DND-41 (cell line): ENCODE data around the gene ARL6IP1.

Experiments used
- ATAC-seq: fragments of 200-7000 bp; cut with Tn5 transposase; 3 replicates; pipeline ENCODE4 v1.9.1; 2021; ENCODE audit warnings: low read depth; ENCODE audit not compliant: insufficient read depth
- DNase-seq: peaks from one replicate; pipeline ENCODE4 v3.0.0-alpha.2; 2020
- H2AFZ ChIP-seq: 2 replicates; pipeline ENCODE4 v1.6.0; 2012; ENCODE audit warnings: low read depth, low read length
- H3K27ac ChIP-seq: 2 replicates; pipeline ENCODE4 v1.5.1; 2012; ENCODE audit warnings: low read length, inconsistent platforms
- H3K27me3 ChIP-seq: fragments of 200-600 bp; sonication (generic); 2 replicates; pipeline ENCODE4 v1.6.0; 2012; ENCODE audit warnings: low read length, mild to moderate bottlenecking, inconsistent platforms; ENCODE audit not compliant: insufficient read depth, poor library complexity
- H3K36me3 ChIP-seq: 2 replicates; pipeline ENCODE4 v1.5.1; 2012; ENCODE audit warnings: low read length, inconsistent platforms; ENCODE audit not compliant: insufficient read depth
- H3K4me1 ChIP-seq: 2 replicates; pipeline ENCODE4 v1.5.1; 2012; ENCODE audit warnings: mild to moderate bottlenecking, low read length; ENCODE audit not compliant: insufficient read depth
- H3K4me2 ChIP-seq: 2 replicates; pipeline ENCODE4 v1.6.0; 2012; ENCODE audit warnings: mild to moderate bottlenecking, moderate library complexity, low read length, inconsistent platforms; ENCODE audit not compliant: insufficient read depth
- H3K4me3 ChIP-seq, 2 experiments: fragments of 200-600 bp in 1 of 2; shearing (Covaris generic) in 1 of 2; 2 replicates each; pipeline ENCODE4 v1.5.1; 2012 to 2016; ENCODE audit warnings: inconsistent platforms in 2 of 2, low read length in 2 of 2, mild to moderate bottlenecking in 2 of 2, low read depth in 1 of 2, moderate library complexity in 1 of 2
- H3K79me2 ChIP-seq: 2 replicates; pipeline ENCODE4 v1.6.0; 2012; ENCODE audit warnings: low read length, inconsistent platforms; ENCODE audit not compliant: insufficient read depth
- H3K9ac ChIP-seq: 2 replicates; pipeline ENCODE4 v1.6.0; 2012; ENCODE audit warnings: low read depth, mild to moderate bottlenecking, inconsistent platforms, low read length, moderate library complexity
- H3K9me3 ChIP-seq: 2 replicates; pipeline ENCODE4 v1.5.1; 2012; ENCODE audit warnings: low read length, moderate library complexity, mild to moderate bottlenecking, inconsistent platforms; ENCODE audit not compliant: insufficient read depth, severe bottlenecking
- H4K20me1 ChIP-seq: 2 replicates; pipeline ENCODE4 v1.6.0; 2012; ENCODE audit warnings: low read length; ENCODE audit not compliant: insufficient read depth
- EZH2 ChIP-seq: IDR thresholded peaks from 3 replicates; pipeline ENCODE4 v1.6.1; 2012; ENCODE audit warnings: borderline replicate concordance, low read depth, mild to moderate bottlenecking, moderate library complexity, low read length, inconsistent platforms; ENCODE audit not compliant: severe bottlenecking
- TF ChIP-seq, protein P1 (sequence below): IDR thresholded peaks from 2 replicates; pipeline ENCODE4 v1.5.1; 2012; ENCODE audit warnings: borderline replicate concordance, low read length, moderate library complexity, mild to moderate bottlenecking; ENCODE audit not compliant: poor library complexity, severe bottlenecking; ENCODE audit errors: extremely low read depth

ARL6IP1 gene

DNA sequence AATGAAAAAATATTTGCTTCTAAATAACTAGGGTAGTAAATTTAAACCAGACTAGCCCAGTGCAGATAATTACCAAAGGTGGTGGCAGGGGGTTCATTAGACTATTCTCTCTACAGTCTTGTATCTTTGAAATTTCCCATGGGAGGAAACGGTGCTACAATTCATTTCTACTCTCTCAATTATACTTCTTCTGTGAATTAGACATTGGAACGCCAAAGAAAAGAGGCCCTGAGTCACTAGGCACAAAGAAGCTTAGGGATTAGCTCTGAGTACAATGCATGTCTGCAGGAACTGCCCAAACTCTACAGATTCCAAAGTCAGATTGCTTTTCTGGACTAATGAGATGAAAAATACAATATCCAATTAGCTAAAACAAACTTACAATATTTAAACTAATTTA is 30.7 kb upstream of the ARL6IP1 start:
- H4K20me1 ChIP-seq: no peaks in the 10 kb centered on the region
- no peaks in the 10 kb centered on the region for H3K27me3 ChIP-seq
- no peaks in the 10 kb centered on the region for H3K4me1 ChIP-seq
- H3K9me3 ChIP-seq: no peaks in the 10 kb centered on the region
- no peak overlapping the region for H3K4me3 ChIP-seq
- no peak overlapping the region for H3K27ac ChIP-seq
- DNase-seq (no peak), ATAC-seq (no peak)
- H3K36me3 ChIP-seq: peaks cover 91% of the 10 kb centered on the region
- TF ChIP-seq, protein P1, sequence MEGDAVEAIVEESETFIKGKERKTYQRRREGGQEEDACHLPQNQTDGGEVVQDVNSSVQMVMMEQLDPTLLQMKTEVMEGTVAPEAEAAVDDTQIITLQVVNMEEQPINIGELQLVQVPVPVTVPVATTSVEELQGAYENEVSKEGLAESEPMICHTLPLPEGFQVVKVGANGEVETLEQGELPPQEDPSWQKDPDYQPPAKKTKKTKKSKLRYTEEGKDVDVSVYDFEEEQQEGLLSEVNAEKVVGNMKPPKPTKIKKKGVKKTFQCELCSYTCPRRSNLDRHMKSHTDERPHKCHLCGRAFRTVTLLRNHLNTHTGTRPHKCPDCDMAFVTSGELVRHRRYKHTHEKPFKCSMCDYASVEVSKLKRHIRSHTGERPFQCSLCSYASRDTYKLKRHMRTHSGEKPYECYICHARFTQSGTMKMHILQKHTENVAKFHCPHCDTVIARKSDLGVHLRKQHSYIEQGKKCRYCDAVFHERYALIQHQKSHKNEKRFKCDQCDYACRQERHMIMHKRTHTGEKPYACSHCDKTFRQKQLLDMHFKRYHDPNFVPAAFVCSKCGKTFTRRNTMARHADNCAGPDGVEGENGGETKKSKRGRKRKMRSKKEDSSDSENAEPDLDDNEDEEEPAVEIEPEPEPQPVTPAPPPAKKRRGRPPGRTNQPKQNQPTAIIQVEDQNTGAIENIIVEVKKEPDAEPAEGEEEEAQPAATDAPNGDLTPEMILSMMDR: no peak
- TF ChIP-seq EZH2: no peak
- no peak overlapping the region for H2AFZ ChIP-seq
- H3K4me2 ChIP-seq: no peak overlapping the region
- no peaks in the 10 kb centered on the region for H3K79me2 ChIP-seq
- H3K9ac ChIP-seq: no peak overlapping the region

DNA sequence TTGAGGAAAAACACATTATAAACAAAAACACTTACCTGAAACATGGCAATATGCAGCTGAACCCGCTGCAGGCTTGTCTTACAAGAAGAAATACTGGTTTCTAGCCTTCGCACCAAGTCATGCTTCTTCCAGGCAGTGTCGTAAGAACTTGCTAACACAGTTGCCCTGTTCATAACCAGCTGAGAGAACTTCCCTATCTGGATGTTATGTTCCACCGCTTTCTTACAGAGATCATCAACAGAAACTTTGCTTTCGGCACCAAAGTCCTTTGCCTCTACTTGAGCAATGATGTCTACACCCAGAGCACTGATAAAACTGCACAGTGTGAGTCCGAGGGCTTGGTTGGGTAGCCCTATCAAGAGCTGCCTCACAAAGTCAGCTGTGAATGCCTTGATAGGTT is 27.9 kb upstream of the ARL6IP1 start:
- Histone ChIP-seq H3K9ac (no peak overlapping the region), H3K27me3 (no peaks in the 10 kb centered on the region), H3K36me3 (peaks cover 65% of the 10 kb centered on the region), H3K4me2 (no peak overlapping the region), H3K27ac (no peak overlapping the region), H3K4me3 (no peak overlapping the region), H3K4me1 (no peaks in the 10 kb centered on the region), H3K79me2 (no peaks in the 10 kb centered on the region), H4K20me1 (no peaks in the 10 kb centered on the region), H2AFZ (no peak overlapping the region), H3K9me3 (no peaks in the 10 kb centered on the region)
- TF ChIP-seq, protein P1: no peak
- no peak for TF ChIP-seq EZH2
- ATAC-seq (no peak), DNase-seq (no peak)

- no peaks in the 10 kb centered on the region for H3K79me2 ChIP-seq
- no peak overlapping the region for H3K4me2 ChIP-seq
- no peak overlapping the region for H3K9ac ChIP-seq
- H3K36me3 ChIP-seq: peaks cover 53% of the 10 kb centered on the region
- no peak for DNase-seq
- H2AFZ ChIP-seq: no peak overlapping the region
- TF ChIP-seq, protein P1: no peak
- TF ChIP-seq EZH2: no peak
- no peak overlapping the region for H3K4me3 ChIP-seq
- H4K20me1 ChIP-seq: no peaks in the 10 kb centered on the region
- no peaks in the 10 kb centered on the region for H3K27me3 ChIP-seq
- H3K4me1 ChIP-seq: no peaks in the 10 kb centered on the region
- no peak overlapping the region for H3K27ac ChIP-seq
- no peaks in the 10 kb centered on the region for H3K9me3 ChIP-seq
- no peak for ATAC-seq
Observed at GRCh38 chr16:18827890-18828289, 26.5 kb upstream of the ARL6IP1 start.

- DNase-seq (no peak), ATAC-seq (no peak)
- TF ChIP-seq, protein P1: no peak
- Histone ChIP-seq H3K4me2 (no peak overlapping the region), H3K79me2 (no peaks in the 10 kb centered on the region), H3K9me3 (no peaks in the 10 kb centered on the region), H3K27ac (no peak overlapping the region), H3K9ac (no peak overlapping the region), H3K36me3 (peaks cover 84% of the 10 kb centered on the region), H3K4me3 (no peak overlapping the region), H2AFZ (no peak overlapping the region), H4K20me1 (no peaks in the 10 kb centered on the region), H3K27me3 (no peaks in the 10 kb centered on the region), H3K4me1 (no peaks in the 10 kb centered on the region)
Observed at GRCh38 chr16:18816286-18816685, 14.9 kb upstream of the ARL6IP1 start.
